Neural cell (in vitro differentiated cells): Measurements from ENCODE around the gene SLC22A23. TPM values are rescaled to one million over a fixed set of nuclear protein-coding genes. Genes with fewer than 3 reads are reported as not detected.

Experiments used
- H2AFZ ChIP-seq: fragments of 200-600, 300-800 bp; sonication (generic), shearing (Covaris generic); 2 replicates; pipeline ENCODE4 v1.6.0; 2014; ENCODE audit warnings: low read depth, mild to moderate bottlenecking, antibody characterized with exemption, low read length, moderate library complexity
- H3F3A ChIP-seq: fragments of 200-600 bp; shearing (Covaris generic); 2 replicates; pipeline ENCODE4 v1.6.1; 2016; ENCODE audit warnings: mild to moderate bottlenecking, moderate library complexity, mixed read lengths, antibody characterized with exemption, low read length; ENCODE audit not compliant: insufficient read depth, poor library complexity, severe bottlenecking
- H3K27ac ChIP-seq: fragments of 200-600, 300-800 bp; sonication (generic), shearing (Covaris generic); 2 replicates; pipeline ENCODE4 v1.5.1; 2014; ENCODE audit warnings: mild to moderate bottlenecking, low read length, moderate library complexity
- H3K27me3 ChIP-seq: fragments of 300-800, 200-600 bp; sonication (generic), shearing (Covaris generic); 2 replicates; pipeline ENCODE4 v1.6.0; 2014; ENCODE audit warnings: mild to moderate bottlenecking, low read depth, low read length, moderate library complexity; ENCODE audit not compliant: insufficient read depth
- H3K36me3 ChIP-seq: fragments of 300-800, 200-600 bp; sonication (generic), shearing (Covaris generic); 2 replicates; pipeline ENCODE4 v1.5.1; 2014; ENCODE audit warnings: mild to moderate bottlenecking, antibody characterized with exemption, low read length, moderate library complexity; ENCODE audit not compliant: insufficient read depth
- H3K4me2 ChIP-seq: fragments of 300-800, 200-600 bp; sonication (generic), shearing (Covaris generic); 2 replicates; pipeline ENCODE4 v1.6.0; 2014; ENCODE audit warnings: mild to moderate bottlenecking, low read length
- H3K4me3 ChIP-seq: fragments of 300-800, 200-600 bp; sonication (generic), shearing (Covaris generic); 2 replicates; pipeline ENCODE4 v1.5.1; 2014; ENCODE audit warnings: mild to moderate bottlenecking, low read length, moderate library complexity
- H3K79me2 ChIP-seq: fragments of 200-600 bp; shearing (Covaris generic); replicated peaks from 2 replicates; pipeline ENCODE4 v1.6.0; 2014; ENCODE audit warnings: mild to moderate bottlenecking, low read length, moderate library complexity; ENCODE audit not compliant: insufficient read depth
- H3K9ac ChIP-seq: fragments of 300-800, 200-600 bp; sonication (generic), shearing (Covaris generic); 2 replicates; pipeline ENCODE4 v1.6.1; 2016; ENCODE audit warnings: mild to moderate bottlenecking, low read length, mixed read lengths
- H3K9me2 ChIP-seq: fragments of 200-600 bp; shearing (Covaris generic); 2 replicates; pipeline ENCODE4 v1.6.1; 2016; ENCODE audit warnings: mild to moderate bottlenecking, low read length, mixed read lengths; ENCODE audit not compliant: insufficient read depth
- H3K9me3 ChIP-seq: fragments of 200-600, 300-800 bp; sonication (generic), shearing (Covaris generic); 2 replicates; pipeline ENCODE4 v1.6.1; 2016; ENCODE audit warnings: mild to moderate bottlenecking, mixed run types, low read length, moderate library complexity, mixed read lengths
- H4K20me1 ChIP-seq: fragments of 200-600 bp; shearing (Covaris generic); 2 replicates; pipeline ENCODE4 v1.6.1; 2016; ENCODE audit warnings: mild to moderate bottlenecking, mixed run types; ENCODE audit not compliant: insufficient read depth
- CTCF ChIP-seq: fragments of 450-650 bp; IDR thresholded peaks from 2 replicates; pipeline ENCODE4 v1.5.1; 2014; ENCODE audit warnings: antibody characterized with exemption, mild to moderate bottlenecking, moderate library complexity; ENCODE audit not compliant: poor library complexity, severe bottlenecking
- EP300 ChIP-seq: fragments of 450-650 bp; conservative IDR thresholded peaks from 2 replicates; pipeline ENCODE4 v1.6.1; 2014; ENCODE audit warnings: antibody characterized with exemption, mild to moderate bottlenecking, moderate library complexity; ENCODE audit not compliant: poor library complexity, severe bottlenecking
- EZH2 ChIP-seq: fragments of 200-600, 300-800 bp; shearing (Covaris generic), sonication (generic); IDR thresholded peaks from 2 replicates; pipeline ENCODE4 v1.6.1; 2014; ENCODE audit warnings: antibody characterized with exemption, low read length, borderline replicate concordance, mild to moderate bottlenecking; ENCODE audit not compliant: insufficient read depth, poor library complexity, severe bottlenecking
- MXI1 ChIP-seq: fragments of 450-650 bp; conservative IDR thresholded peaks from 2 replicates; pipeline ENCODE4 v1.6.1; 2014; ENCODE audit warnings: antibody characterized with exemption, mild to moderate bottlenecking; ENCODE audit not compliant: poor library complexity, severe bottlenecking
- POLR2AphosphoS5 ChIP-seq: IDR thresholded peaks from 2 replicates; pipeline ENCODE4 v1.6.1; 2012
- RAD21 ChIP-seq: fragments of 450-650 bp; conservative IDR thresholded peaks from 2 replicates; pipeline ENCODE4 v1.6.1; 2014; ENCODE audit warnings: antibody characterized with exemption, mild to moderate bottlenecking, moderate library complexity
- REST ChIP-seq: IDR thresholded peaks from 2 replicates; pipeline ENCODE4 v1.6.1; 2012; ENCODE audit warnings: borderline replicate concordance
- SMC3 ChIP-seq: fragments of 450-650 bp; conservative IDR thresholded peaks from 2 replicates; pipeline ENCODE4 v1.6.1; 2014; ENCODE audit warnings: antibody characterized with exemption, mild to moderate bottlenecking, moderate library complexity; ENCODE audit not compliant: poor library complexity
- TAF1 ChIP-seq: IDR thresholded peaks from 2 replicates; pipeline ENCODE4 v1.6.1; 2012; ENCODE audit warnings: low read depth
- polyA plus RNA-seq: library from polyadenylated mRNA; depleted of rRNA; stranded (reverse); fragments of >200 nt; gene quantifications from 2 replicates; pipeline ENCODE4 v1.2.3, GENCODE V29; 2014

SLC22A23 gene
- polyA plus RNA-seq, 1 donor from 2014 or later, result 8.8 TPM

GRCh38 chr6:3427687-3428085 is 29.2 kb downstream of the SLC22A23 start:
- H3K4me2 ChIP-seq, result no peak overlapping the region
- no peaks in the 10 kb centered on the region for H3K27me3 ChIP-seq
- no peak overlapping the region for H2AFZ ChIP-seq
- H3K4me3 ChIP-seq, result no peak overlapping the region
- H3K9me2 ChIP-seq, result no peaks in the 10 kb centered on the region
- H3K27ac ChIP-seq, result no peak overlapping the region
- no peaks in the 10 kb centered on the region for H3K36me3 ChIP-seq
- no peaks in the 10 kb centered on the region for H3K9me3 ChIP-seq
- H3K9ac ChIP-seq, result no peak overlapping the region
- no peaks in the 10 kb centered on the region for H3F3A ChIP-seq
- H3K79me2 ChIP-seq, result no peaks in the 10 kb centered on the region
- H4K20me1 ChIP-seq, result no peaks in the 10 kb centered on the region
- no peak for TF ChIP-seq RAD21
- no peak for TF ChIP-seq REST
- TF ChIP-seq EZH2, result no peak
- TF ChIP-seq MXI1, result no peak
- no peak for TF ChIP-seq POLR2AphosphoS5
- TF ChIP-seq EP300, result no peak
- no peak for TF ChIP-seq SMC3
- no peak for TF ChIP-seq CTCF
- no peak for TF ChIP-seq TAF1

- H3K9me2 ChIP-seq, result no peaks in the 10 kb centered on the region
- H4K20me1 ChIP-seq, result no peaks in the 10 kb centered on the region
- no peaks in the 10 kb centered on the region for H3K36me3 ChIP-seq
- H3K27ac ChIP-seq, result no peak overlapping the region
- no peak overlapping the region for H3K4me2 ChIP-seq
- no peaks in the 10 kb centered on the region for H3K27me3 ChIP-seq
- no peak overlapping the region for H2AFZ ChIP-seq
- no peaks in the 10 kb centered on the region for H3F3A ChIP-seq
- H3K4me3 ChIP-seq, result no peak overlapping the region
- no peaks in the 10 kb centered on the region for H3K9me3 ChIP-seq
- H3K79me2 ChIP-seq, result no peaks in the 10 kb centered on the region
- TF ChIP-seq SMC3 (no peak), CTCF (no peak), MXI1 (no peak), POLR2AphosphoS5 (no peak), EP300 (no peak), RAD21 (no peak), EZH2 (no peak), TAF1 (no peak), REST (no peak)
- H3K9ac ChIP-seq, result no peak overlapping the region
These were observed 29.7 kb downstream of the SLC22A23 start for GRCh38 chr6:3426927-3427686.
